Hematopoietic multipotent progenitor cell treated with erythropoietin and hydrocortisone succinate and interleukin-3 and kit ligand, for 8 days (in vitro differentiated cells): ENCODE measurements around the gene DOCK4.

Experiments used
- DNase-seq: peaks from one replicate; pipeline ENCODE4 v3.0.0-alpha.2; 2015

Gene DOCK4

DNA sequence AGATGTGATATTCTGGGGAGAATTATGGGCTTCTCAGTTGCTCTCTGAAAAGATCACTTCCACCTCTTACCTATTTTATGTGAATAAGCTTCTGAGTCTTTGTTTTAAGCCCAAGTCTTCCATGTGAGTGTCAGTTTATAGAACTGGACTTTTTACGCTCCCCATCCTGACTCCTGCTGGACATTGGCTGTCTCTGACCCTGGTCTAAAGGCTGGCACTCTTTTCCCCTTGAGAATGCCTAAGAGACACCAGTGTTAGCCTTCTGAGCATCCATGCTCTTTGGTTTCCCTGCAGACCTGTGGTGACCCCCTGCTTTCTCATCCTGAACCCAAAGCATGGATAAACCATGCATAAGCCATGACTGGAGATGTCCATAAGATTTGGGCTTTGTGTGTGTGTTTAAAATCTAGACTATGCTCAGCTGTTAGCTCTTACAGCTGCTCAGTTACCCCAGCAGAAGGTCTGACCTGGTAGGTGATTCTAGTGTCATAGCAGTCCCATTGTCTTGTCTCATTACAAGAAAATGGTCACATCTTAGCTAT lies 495.3 kb downstream of the DOCK4 start:
- DNase-seq, result no peak

DNA sequence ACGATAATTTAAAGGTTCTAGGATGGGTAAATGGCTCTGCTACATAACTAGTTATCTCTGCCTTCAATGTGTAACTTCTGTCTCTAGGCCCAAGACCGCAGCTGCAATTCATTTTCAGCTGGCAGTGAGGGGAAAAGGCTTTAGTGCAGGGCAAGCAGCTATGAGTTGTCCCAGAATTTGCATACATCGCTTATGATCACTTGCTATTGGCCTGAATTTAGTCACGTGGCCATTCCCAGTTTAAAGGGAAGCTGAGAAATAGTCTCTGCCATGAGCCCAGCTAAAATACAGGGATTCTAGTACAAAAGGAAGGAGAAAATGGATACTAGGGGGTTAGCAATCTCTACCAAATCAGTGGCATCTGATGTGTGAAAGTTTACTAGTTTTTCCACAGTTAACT lies 498.1 kb downstream of the DOCK4 start:
- no peak for DNase-seq

DNA sequence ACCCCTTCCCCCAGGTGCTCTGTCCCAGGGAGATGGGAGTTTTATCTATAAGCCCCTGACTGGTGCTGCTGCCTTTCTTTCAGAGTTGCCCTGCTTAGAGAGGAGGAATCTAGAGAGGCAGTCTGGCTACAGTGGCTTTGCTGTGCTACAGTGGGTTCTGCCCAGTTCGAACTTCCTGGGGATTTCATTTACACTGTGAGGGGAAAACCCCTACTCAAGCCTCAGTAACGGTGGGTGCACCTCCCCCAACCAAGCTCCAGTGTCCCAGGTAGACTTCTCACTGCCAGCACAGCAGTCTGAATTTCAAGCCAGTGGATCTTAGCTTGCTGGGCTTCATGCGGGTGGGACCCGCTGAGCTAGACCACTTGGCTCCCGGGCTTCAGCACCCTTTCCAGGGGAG lies 500.4 kb downstream of the DOCK4 start:
- no peak for DNase-seq

DNA sequence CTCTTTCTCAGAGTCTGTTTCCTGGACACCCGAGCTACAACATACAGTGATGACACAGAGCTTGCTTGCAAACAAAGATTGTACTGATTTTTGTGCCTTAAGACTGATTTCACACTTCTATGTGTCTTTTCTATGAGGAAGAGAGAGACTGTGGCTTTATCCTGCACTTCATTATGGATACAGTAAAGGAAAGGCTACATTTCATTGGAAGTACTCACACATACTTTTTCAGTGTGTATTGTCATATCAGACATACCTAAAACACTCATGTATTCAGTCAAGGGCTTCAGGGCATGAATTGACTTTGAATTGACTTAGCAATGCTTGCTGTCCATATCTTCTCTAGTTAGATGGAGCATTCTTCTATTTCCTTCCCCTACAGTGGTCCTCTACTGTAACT lies 508.4 kb downstream of the DOCK4 start:
- no peak for DNase-seq

DNA sequence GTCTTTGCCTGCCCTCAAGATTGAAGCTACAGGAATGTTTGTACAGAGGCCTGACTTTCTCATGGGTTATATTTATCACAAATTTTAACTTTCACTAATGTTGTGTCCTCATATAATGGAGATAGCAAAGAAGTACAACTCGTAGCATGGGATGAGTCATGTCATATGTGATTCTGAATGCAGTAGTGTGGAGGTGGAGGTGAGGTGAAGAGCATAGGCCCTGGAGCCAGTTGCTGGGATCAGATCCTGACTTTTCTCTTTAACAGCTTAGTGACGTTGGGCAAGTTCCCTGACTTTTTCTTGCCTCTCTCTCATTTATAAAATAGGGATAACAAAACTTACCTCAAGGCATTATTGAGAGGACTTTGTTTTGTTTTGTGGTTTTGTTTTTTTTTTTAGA lies 511.8 kb downstream of the DOCK4 start:
- DNase-seq, result no peak

DNA sequence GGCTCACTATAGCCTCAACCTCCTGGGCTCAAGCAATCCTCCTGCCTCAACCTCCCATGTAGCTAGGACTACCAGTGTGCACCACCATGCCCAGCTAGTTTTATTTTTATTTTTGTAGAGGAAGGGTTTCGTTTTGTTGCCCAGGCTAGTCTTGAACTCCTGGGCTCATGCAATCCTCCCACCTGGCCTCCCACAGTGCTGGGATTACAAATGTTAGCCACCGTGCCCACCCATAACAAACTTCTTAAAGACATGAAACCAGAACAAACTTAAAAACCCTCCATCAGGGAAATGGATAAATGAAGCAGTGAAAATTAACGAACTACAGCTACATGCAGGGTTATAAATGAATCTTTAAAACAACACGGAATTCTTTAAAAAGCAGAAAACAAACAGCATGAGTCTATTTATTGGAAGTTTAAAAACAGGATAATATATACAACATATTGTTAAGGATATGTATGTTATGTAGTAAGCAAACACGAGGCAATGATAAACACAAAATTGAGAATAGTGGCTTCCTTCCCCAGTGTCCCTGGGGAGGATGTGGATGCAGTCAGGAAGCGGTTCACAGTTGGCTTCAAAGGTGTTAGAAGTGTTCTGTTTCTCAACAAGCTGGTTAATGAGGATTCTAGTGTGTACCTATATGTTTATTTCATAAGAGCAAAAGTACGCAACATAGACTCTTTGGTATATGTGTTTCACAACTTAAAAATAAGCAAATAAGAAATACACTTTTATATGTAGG lies 515.7 kb downstream of the DOCK4 start:
- no peak for DNase-seq

DNA sequence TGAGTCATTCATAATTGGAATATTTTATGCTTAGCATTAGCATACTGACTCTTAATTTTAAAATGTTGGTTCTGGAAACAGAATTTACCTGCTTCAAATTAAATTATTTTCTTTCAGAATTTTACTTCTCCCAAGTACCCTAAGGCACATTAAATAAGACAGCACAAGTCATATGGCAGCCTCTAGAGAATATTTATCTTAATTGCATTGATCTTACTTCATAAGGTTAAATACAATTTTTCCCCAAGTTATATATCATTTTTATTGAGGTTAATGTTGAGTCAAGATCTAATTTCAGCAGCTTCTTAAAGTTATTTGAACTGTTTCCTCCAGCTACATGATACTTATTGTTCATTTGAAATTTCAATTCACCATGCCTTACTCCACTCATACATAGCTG lies 520.9 kb downstream of the DOCK4 start:
- no peak for DNase-seq

DNA sequence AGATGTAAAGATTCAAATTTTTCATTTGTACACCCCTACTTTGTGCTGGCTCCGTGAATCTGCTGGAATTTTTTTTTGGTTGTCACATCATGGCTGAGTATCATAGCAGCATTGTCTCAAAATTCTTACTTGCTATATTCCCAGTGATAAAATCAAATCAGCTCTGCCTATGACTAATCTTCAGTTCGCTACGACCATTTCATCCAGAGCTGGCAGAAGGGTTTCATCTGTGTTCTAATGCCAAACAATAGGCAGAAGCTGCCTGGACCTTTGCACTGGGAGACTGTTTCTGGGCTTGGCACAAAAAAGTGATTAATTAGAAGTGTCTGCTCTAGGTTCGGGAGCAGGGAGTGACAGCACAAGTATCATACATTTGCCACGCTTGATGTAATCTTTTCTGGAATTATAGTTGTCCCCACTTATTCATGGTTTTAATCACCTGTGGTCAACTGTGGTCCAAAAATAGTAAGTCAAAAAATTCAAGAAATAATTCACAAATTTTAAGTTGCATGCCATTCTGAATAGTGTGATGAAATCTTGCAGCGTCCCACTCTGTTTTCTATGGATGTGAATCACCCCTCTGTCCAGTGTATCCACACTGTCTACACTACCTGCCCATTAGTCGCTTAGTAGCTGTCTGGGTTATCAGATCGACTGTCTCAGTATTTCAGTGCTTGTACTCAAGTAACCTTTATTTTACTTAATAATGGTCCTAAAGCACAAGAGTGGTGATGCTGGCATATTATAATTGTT lies 523.4 kb downstream of the DOCK4 start:
- DNase-seq, result no peak

DNA sequence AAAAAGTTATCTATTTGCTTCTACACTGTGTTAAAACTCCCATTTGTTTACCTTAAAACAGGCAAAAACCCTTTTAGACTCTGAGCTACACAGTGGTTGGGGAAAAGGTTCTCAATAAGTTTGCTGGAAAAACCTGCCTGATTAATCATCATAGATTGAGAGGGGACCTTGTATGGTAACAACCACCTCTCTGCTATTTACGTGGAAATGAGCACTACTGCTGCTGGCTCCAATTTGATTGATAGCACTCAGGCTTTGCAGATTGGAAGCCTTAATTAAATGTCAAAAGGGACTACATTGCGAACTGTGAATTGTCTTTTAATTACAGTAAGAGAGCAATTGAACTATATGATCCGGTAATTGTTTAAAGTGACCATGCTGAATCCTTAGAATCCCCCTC lies 525.0 kb downstream of the DOCK4 start:
- no peak for DNase-seq

DNA sequence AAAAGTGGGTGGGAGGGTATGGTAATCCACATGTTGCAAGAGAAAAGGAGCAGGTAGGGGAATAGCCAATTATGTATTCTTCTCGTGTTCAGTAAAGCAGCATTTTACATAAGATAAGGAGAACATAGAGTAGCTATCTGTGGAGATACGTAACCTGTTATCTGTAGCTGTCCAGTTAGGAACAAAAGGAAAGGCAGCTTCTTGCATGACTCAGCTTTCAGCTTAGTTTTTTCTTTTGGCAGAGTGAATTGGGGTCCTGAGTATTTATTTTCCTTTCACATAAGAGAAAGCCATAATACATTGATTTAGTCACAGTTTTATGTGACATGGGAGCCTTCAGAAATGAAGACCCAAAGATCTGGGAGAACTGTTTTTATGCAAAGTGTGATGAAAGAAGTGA lies 527.2 kb downstream of the DOCK4 start:
- DNase-seq, result no peak

DNA sequence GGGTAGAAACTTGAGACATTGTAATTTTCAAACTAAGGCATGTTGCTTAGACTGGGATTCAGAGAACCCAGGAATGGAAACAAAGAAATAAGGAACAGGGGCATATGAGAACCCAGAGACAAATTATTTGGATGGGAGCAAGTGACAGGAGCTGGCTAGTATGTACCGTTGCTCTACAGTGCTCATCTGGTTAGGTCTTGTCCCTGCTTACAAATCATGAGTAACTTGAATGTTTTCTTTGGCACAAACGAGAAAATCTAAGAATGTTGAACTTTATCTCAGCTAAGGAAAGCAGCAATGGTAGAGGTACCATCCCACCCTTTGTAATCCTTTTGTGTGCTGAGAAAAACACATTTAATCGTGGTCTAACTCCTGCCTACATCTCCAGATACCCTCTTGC lies 527.9 kb downstream of the DOCK4 start:
- no peak for DNase-seq

DNA sequence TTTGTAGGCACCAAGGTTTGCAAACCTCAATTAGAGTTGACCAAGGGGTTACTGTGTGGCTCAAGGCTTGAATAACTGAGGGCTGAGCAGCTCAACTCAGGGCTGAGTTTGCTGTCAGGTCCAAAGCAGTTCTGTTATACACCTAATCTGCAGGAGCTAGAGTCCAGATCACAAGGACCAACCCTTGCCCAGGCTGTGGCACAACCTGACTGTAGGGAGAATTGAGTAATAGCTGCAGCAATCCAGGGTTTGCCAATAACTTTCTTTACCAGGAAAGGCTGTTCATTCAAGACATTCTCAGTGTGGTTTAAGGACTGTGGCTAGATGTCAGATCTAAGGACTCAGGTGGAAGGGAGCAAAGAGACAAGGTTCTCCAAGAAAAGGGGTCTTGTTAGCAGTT lies 528.4 kb downstream of the DOCK4 start:
- DNase-seq, result no peak

DNA sequence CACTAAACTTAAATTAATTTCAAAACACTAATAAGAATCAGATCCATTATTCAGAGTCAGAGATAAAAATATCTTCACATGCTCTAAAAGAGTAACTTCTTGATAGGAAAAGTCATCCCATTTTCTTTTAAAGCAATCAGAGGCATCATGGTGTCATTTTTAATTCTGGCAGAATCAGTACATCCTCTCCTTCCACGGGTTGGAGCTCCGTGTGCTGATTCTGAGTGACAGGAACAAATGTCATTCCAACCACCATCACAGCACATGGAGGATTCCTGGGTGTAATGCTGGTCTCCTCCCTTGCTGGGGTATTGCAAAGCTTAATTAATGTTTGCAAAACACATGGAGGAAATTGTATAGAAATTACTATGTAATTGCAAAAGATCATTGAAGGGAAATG lies 529.4 kb downstream of the DOCK4 start:
- DNase-seq, result no peak
